Neural cell (in vitro differentiated cells): Measurements from ENCODE around the gene LMOD1. TPM values are rescaled to one million over a fixed set of nuclear protein-coding genes. Genes with fewer than 3 reads are reported as not detected.

Experiments
- H2AFZ ChIP-seq: fragments of 200-600, 300-800 bp; sonication (generic), shearing (Covaris generic); 2 replicates; pipeline ENCODE4 v1.6.0; 2014; ENCODE audit warnings: low read depth, mild to moderate bottlenecking, antibody characterized with exemption, low read length, moderate library complexity
- H3F3A ChIP-seq: fragments of 200-600 bp; shearing (Covaris generic); 2 replicates; pipeline ENCODE4 v1.6.1; 2016; ENCODE audit warnings: mild to moderate bottlenecking, moderate library complexity, mixed read lengths, antibody characterized with exemption, low read length; ENCODE audit not compliant: insufficient read depth, poor library complexity, severe bottlenecking
- H3K27ac ChIP-seq: fragments of 200-600, 300-800 bp; sonication (generic), shearing (Covaris generic); 2 replicates; pipeline ENCODE4 v1.5.1; 2014; ENCODE audit warnings: mild to moderate bottlenecking, low read length, moderate library complexity
- H3K27me3 ChIP-seq: fragments of 300-800, 200-600 bp; sonication (generic), shearing (Covaris generic); 2 replicates; pipeline ENCODE4 v1.6.0; 2014; ENCODE audit warnings: mild to moderate bottlenecking, low read depth, low read length, moderate library complexity; ENCODE audit not compliant: insufficient read depth
- H3K36me3 ChIP-seq: fragments of 300-800, 200-600 bp; sonication (generic), shearing (Covaris generic); 2 replicates; pipeline ENCODE4 v1.5.1; 2014; ENCODE audit warnings: mild to moderate bottlenecking, antibody characterized with exemption, low read length, moderate library complexity; ENCODE audit not compliant: insufficient read depth
- H3K4me2 ChIP-seq: fragments of 300-800, 200-600 bp; sonication (generic), shearing (Covaris generic); 2 replicates; pipeline ENCODE4 v1.6.0; 2014; ENCODE audit warnings: mild to moderate bottlenecking, low read length
- H3K4me3 ChIP-seq: fragments of 300-800, 200-600 bp; sonication (generic), shearing (Covaris generic); 2 replicates; pipeline ENCODE4 v1.5.1; 2014; ENCODE audit warnings: mild to moderate bottlenecking, low read length, moderate library complexity
- H3K79me2 ChIP-seq: fragments of 200-600 bp; shearing (Covaris generic); replicated peaks from 2 replicates; pipeline ENCODE4 v1.6.0; 2014; ENCODE audit warnings: mild to moderate bottlenecking, low read length, moderate library complexity; ENCODE audit not compliant: insufficient read depth
- H3K9ac ChIP-seq: fragments of 300-800, 200-600 bp; sonication (generic), shearing (Covaris generic); 2 replicates; pipeline ENCODE4 v1.6.1; 2016; ENCODE audit warnings: mild to moderate bottlenecking, low read length, mixed read lengths
- H3K9me2 ChIP-seq: fragments of 200-600 bp; shearing (Covaris generic); 2 replicates; pipeline ENCODE4 v1.6.1; 2016; ENCODE audit warnings: mild to moderate bottlenecking, low read length, mixed read lengths; ENCODE audit not compliant: insufficient read depth
- H3K9me3 ChIP-seq: fragments of 200-600, 300-800 bp; sonication (generic), shearing (Covaris generic); 2 replicates; pipeline ENCODE4 v1.6.1; 2016; ENCODE audit warnings: mild to moderate bottlenecking, mixed run types, low read length, moderate library complexity, mixed read lengths
- H4K20me1 ChIP-seq: fragments of 200-600 bp; shearing (Covaris generic); 2 replicates; pipeline ENCODE4 v1.6.1; 2016; ENCODE audit warnings: mild to moderate bottlenecking, mixed run types; ENCODE audit not compliant: insufficient read depth
- EP300 ChIP-seq: fragments of 450-650 bp; conservative IDR thresholded peaks from 2 replicates; pipeline ENCODE4 v1.6.1; 2014; ENCODE audit warnings: antibody characterized with exemption, mild to moderate bottlenecking, moderate library complexity; ENCODE audit not compliant: poor library complexity, severe bottlenecking
- EZH2 ChIP-seq: fragments of 200-600, 300-800 bp; shearing (Covaris generic), sonication (generic); IDR thresholded peaks from 2 replicates; pipeline ENCODE4 v1.6.1; 2014; ENCODE audit warnings: antibody characterized with exemption, low read length, borderline replicate concordance, mild to moderate bottlenecking; ENCODE audit not compliant: insufficient read depth, poor library complexity, severe bottlenecking
- MXI1 ChIP-seq: fragments of 450-650 bp; conservative IDR thresholded peaks from 2 replicates; pipeline ENCODE4 v1.6.1; 2014; ENCODE audit warnings: antibody characterized with exemption, mild to moderate bottlenecking; ENCODE audit not compliant: poor library complexity, severe bottlenecking
- POLR2AphosphoS5 ChIP-seq: IDR thresholded peaks from 2 replicates; pipeline ENCODE4 v1.6.1; 2012
- RAD21 ChIP-seq: fragments of 450-650 bp; conservative IDR thresholded peaks from 2 replicates; pipeline ENCODE4 v1.6.1; 2014; ENCODE audit warnings: antibody characterized with exemption, mild to moderate bottlenecking, moderate library complexity
- REST ChIP-seq: IDR thresholded peaks from 2 replicates; pipeline ENCODE4 v1.6.1; 2012; ENCODE audit warnings: borderline replicate concordance
- SMC3 ChIP-seq: fragments of 450-650 bp; conservative IDR thresholded peaks from 2 replicates; pipeline ENCODE4 v1.6.1; 2014; ENCODE audit warnings: antibody characterized with exemption, mild to moderate bottlenecking, moderate library complexity; ENCODE audit not compliant: poor library complexity
- TAF1 ChIP-seq: IDR thresholded peaks from 2 replicates; pipeline ENCODE4 v1.6.1; 2012; ENCODE audit warnings: low read depth
- polyA plus RNA-seq: library from polyadenylated mRNA; depleted of rRNA; stranded (reverse); fragments of >200 nt; gene quantifications from 2 replicates; pipeline ENCODE4 v1.2.3, GENCODE V29; 2014
- TF ChIP-seq, protein P1 (sequence below): fragments of 450-650 bp; IDR thresholded peaks from 2 replicates; pipeline ENCODE4 v1.5.1; 2014; ENCODE audit warnings: antibody characterized with exemption, mild to moderate bottlenecking, moderate library complexity; ENCODE audit not compliant: poor library complexity, severe bottlenecking

LMOD1 gene
- polyA plus RNA-seq, 1 donor from 2014 or later: not detected

DNA sequence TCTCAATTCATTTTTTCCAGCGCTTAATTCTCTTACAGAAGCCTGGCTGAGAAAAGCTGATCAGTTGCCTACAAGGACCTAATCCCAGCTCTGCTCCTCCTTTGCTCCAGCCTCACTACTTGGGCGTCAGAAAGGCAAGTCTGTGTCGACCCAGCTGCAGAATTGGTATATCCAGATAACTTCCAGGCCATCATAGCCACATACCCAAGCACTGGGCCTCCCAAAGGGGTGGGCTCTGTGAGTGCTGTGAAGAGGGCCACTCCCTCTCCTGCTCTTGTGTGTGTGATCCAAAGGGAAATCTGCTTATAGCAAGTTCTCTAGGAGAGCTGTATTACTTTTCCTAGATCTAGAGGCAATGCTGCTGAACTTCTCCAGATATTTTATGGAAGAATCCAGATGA is 18.1 kb downstream of the LMOD1 start:
- Histone ChIP-seq H4K20me1 (no peaks in the 10 kb centered on the region), H3K27ac (no peak overlapping the region), H3K36me3 (no peaks in the 10 kb centered on the region), H3K9me2 (no peaks in the 10 kb centered on the region), H3K4me3 (no peak overlapping the region), H3K27me3 (no peaks in the 10 kb centered on the region), H3K79me2 (no peaks in the 10 kb centered on the region), H3K4me2 (no peak overlapping the region), H3F3A (no peaks in the 10 kb centered on the region), H2AFZ (no peak overlapping the region), H3K9ac (no peak overlapping the region), H3K9me3 (no peaks in the 10 kb centered on the region)
- TF ChIP-seq SMC3 (no peak), MXI1 (no peak), EZH2 (no peak), EP300 (no peak), POLR2AphosphoS5 (no peak)

DNA sequence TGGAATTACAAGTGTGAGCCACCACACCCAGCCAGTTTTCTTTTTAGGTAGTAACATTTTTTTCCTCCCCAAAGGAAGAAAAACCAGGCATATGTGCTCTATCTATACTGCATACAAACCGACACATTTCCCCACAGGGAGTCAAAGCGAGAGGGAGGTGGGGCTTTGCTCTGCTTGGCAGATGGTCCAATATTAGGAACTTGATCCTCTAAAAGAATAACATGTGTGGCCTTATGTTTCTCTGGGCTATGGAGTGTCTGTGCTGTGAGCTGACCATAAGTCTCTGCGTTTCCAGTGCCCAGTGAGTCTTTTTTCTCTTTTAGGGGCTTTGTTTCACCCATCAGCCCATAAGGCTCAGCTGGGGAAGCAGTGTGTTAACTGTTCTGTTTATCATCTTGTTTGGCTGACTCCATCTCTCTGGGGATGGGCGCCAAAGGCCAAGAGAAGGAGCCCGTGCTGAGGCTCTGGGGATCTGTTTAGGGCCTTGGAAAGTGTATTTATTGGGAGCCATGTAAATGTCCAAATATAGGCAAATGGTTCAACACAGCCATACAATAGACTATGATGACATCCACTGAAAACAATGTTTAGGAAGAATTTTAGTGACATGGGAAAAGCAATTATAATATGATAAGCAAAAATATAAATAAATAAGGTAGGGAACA is 20.2 kb downstream of the LMOD1 start:
- H4K20me1 ChIP-seq: no peaks in the 10 kb centered on the region
- no peaks in the 10 kb centered on the region for H3F3A ChIP-seq
- H3K4me3 ChIP-seq: no peak overlapping the region
- H3K27me3 ChIP-seq: no peaks in the 10 kb centered on the region
- no peaks in the 10 kb centered on the region for H3K9me2 ChIP-seq
- H3K4me2 ChIP-seq: no peak overlapping the region
- H3K9ac ChIP-seq: no peak overlapping the region
- no peak for TF ChIP-seq REST
- TF ChIP-seq SMC3: no peak
- no peak for TF ChIP-seq TAF1
- no peak for TF ChIP-seq POLR2AphosphoS5
- TF ChIP-seq, protein P1, sequence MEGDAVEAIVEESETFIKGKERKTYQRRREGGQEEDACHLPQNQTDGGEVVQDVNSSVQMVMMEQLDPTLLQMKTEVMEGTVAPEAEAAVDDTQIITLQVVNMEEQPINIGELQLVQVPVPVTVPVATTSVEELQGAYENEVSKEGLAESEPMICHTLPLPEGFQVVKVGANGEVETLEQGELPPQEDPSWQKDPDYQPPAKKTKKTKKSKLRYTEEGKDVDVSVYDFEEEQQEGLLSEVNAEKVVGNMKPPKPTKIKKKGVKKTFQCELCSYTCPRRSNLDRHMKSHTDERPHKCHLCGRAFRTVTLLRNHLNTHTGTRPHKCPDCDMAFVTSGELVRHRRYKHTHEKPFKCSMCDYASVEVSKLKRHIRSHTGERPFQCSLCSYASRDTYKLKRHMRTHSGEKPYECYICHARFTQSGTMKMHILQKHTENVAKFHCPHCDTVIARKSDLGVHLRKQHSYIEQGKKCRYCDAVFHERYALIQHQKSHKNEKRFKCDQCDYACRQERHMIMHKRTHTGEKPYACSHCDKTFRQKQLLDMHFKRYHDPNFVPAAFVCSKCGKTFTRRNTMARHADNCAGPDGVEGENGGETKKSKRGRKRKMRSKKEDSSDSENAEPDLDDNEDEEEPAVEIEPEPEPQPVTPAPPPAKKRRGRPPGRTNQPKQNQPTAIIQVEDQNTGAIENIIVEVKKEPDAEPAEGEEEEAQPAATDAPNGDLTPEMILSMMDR: no peak
- no peak for TF ChIP-seq MXI1
- no peak for TF ChIP-seq RAD21
- no peak for TF ChIP-seq EZH2
- no peak for TF ChIP-seq EP300
- no peaks in the 10 kb centered on the region for H3K9me3 ChIP-seq
- no peak overlapping the region for H3K27ac ChIP-seq
- no peaks in the 10 kb centered on the region for H3K36me3 ChIP-seq
- no peak overlapping the region for H2AFZ ChIP-seq
- no peaks in the 10 kb centered on the region for H3K79me2 ChIP-seq
